ENCODE measurements around the gene KLHL5. TPM values are rescaled to one million over a fixed set of nuclear protein-coding genes. Genes with fewer than 3 reads are reported as not detected.

The KLHL5 gene
- total and polyA plus RNA-seq, 12 donors = 4.2 to 22.7 (median 11.3) TPM

GRCh38 chr4:39051492-39051891 is 10.5 kb upstream of the KLHL5 start:
- ATAC-seq (no peak), DNase-seq (no peak)
- no peak for TF ChIP-seq CTCF (IDR thresholded peaks at IDR 0.05)
- 79 to 80% methylated on average over 1 of the region's 1 CpG for WGBS, 2 donors
- Histone ChIP-seq H3K9me3 (no peaks in the 10 kb centered on the region), H3K4me1 (peaks cover 0 to 54% (median 24%) of the 10 kb centered on the region in 9 donors), H3K27ac (no peak overlapping the region), H3K27me3 (no peaks in the 10 kb centered on the region), H3K4me3 (no peak overlapping the region), H3K36me3 (no peaks in the 10 kb centered on the region)
- intact Hi-C loops (cut with DNase I) = no loop called here

- Histone ChIP-seq H3K36me3 (no peaks in the 10 kb centered on the region), H3K9me3 (no peaks in the 10 kb centered on the region), H3K27me3 (no peaks in the 10 kb centered on the region), H3K4me1 (peaks cover 0 to 29% (median 8%) of the 10 kb centered on the region in 9 donors), H3K4me3 (no peak overlapping the region), H3K27ac (no peak overlapping the region)
- DNase-seq = no peak
- intact Hi-C loops (cut with DNase I) = no loop called here
- TF ChIP-seq CTCF (IDR thresholded peaks at IDR 0.05) = no peak
- ATAC-seq = no peak
- WGBS, 2 donors = 95 to 96% methylated on average over 4 of the region's 4 CpGs
Observed at GRCh38 chr4:39053983-39054382, 8.0 kb upstream of the KLHL5 start.

DNA sequence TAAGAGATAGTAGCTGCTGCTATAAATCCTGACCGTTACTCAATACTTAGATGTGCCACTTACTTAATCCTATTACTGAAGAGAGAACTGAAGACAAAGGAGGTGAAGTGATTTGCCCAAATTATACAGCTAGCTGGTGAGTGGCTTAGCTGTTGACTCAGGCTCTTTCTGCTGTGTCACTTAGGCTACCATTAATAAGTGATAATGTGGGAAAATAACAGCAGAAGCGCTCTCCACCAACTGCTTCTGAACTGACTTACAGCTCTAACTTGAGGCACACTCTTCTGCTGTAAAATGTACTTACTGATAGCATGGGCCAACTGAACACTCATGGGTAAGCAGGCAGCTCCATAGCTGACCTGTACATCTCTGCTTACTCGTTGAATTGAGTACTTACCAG is 7.5 kb upstream of the KLHL5 start:
- DNase-seq = no peak
- no peaks in the 10 kb centered on the region for H3K27me3 ChIP-seq
- intact Hi-C loops (cut with DNase I) = no loop called here
- H3K4me1 ChIP-seq = peaks cover 0 to 29% (median 8%) of the 10 kb centered on the region in 9 donors
- no peaks in the 10 kb centered on the region for H3K36me3 ChIP-seq
- no peak for TF ChIP-seq CTCF (IDR thresholded peaks at IDR 0.05)
- 83 to 87% methylated on average over 3 of the region's 3 CpGs for WGBS, 2 donors
- H3K27ac ChIP-seq = no peak overlapping the region
- H3K9me3 ChIP-seq = no peaks in the 10 kb centered on the region
- ATAC-seq = no peak
- no peak overlapping the region for H3K4me3 ChIP-seq

GRCh38 chr4:39056023-39056422 is 6.0 kb upstream of the KLHL5 start:
- no peak overlapping the region for H3K27ac ChIP-seq
- H3K36me3 ChIP-seq = no peaks in the 10 kb centered on the region
- no peak for DNase-seq
- H3K4me1 ChIP-seq = peaks cover 0 to 18% (median 4%) of the 10 kb centered on the region in 9 donors
- H3K4me3 ChIP-seq = no peak overlapping the region
- intact Hi-C loops (cut with DNase I) = no loop called here
- no peak for TF ChIP-seq CTCF (IDR thresholded peaks at IDR 0.05)
- ATAC-seq = no peak
- H3K27me3 ChIP-seq = no peaks in the 10 kb centered on the region
- WGBS, 2 donors = 97 to 99% methylated on average over 5 of the region's 5 CpGs
- H3K9me3 ChIP-seq = no peaks in the 10 kb centered on the region

All from heart right ventricle (tissue), 16 donors.